ENCODE measurements around the gene ZNF622. TPM values are rescaled to one million over a fixed set of nuclear protein-coding genes. Genes with fewer than 3 reads are reported as not detected.

ZNF622 gene
- total and polyA plus RNA-seq, 7 donors = 22.8 to 40.8 (median 27.8) TPM

DNA sequence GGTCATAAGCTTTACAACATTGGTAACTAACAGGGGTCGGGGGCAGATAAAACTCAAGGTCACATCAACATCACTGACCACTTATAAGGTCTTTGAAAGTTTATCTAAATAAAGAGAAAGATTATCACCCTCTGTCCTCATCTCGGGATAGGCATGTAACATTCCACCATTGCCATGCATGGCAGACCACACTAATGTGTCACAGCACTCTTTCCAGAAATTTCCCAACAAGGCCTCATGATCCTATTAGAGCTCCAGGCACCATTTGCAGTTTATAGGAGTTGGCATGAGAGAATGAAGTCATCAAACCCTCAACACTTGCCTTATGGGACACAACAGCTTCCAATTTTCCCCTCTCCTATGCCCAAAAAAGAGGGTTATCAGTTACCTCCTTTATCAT, 31.9 kb upstream of the ZNF622 start:
- no peak for DNase-seq
- Histone ChIP-seq H3K36me3 (no peaks in the 10 kb centered on the region), H3K4me3 (no peak overlapping the region), H3K27ac (no peak overlapping the region), H3K4me1 (peaks cover 0 to 4% (median 2%) of the 10 kb centered on the region in 4 donors), H3K9me3 (peaks cover 0 to 5% (median under 1%) of the 10 kb centered on the region in 4 donors), H3K27me3 (no peaks in the 10 kb centered on the region)
- intact Hi-C loops (cut with DNase I) = no loop called here
- 88 to 93% methylated on average over 2 of the region's 2 CpGs for WGBS, 2 donors
- TF ChIP-seq POLR2AphosphoS5 (IDR thresholded peaks at IDR 0.05) = no peak
- TF ChIP-seq EP300 (IDR thresholded peaks at IDR 0.05) = no peak
- TF ChIP-seq, protein P1, sequence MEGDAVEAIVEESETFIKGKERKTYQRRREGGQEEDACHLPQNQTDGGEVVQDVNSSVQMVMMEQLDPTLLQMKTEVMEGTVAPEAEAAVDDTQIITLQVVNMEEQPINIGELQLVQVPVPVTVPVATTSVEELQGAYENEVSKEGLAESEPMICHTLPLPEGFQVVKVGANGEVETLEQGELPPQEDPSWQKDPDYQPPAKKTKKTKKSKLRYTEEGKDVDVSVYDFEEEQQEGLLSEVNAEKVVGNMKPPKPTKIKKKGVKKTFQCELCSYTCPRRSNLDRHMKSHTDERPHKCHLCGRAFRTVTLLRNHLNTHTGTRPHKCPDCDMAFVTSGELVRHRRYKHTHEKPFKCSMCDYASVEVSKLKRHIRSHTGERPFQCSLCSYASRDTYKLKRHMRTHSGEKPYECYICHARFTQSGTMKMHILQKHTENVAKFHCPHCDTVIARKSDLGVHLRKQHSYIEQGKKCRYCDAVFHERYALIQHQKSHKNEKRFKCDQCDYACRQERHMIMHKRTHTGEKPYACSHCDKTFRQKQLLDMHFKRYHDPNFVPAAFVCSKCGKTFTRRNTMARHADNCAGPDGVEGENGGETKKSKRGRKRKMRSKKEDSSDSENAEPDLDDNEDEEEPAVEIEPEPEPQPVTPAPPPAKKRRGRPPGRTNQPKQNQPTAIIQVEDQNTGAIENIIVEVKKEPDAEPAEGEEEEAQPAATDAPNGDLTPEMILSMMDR (IDR thresholded peaks at IDR 0.05) = no peak
- no peak for TF ChIP-seq POLR2A (IDR thresholded peaks at IDR 0.05)

DNA sequence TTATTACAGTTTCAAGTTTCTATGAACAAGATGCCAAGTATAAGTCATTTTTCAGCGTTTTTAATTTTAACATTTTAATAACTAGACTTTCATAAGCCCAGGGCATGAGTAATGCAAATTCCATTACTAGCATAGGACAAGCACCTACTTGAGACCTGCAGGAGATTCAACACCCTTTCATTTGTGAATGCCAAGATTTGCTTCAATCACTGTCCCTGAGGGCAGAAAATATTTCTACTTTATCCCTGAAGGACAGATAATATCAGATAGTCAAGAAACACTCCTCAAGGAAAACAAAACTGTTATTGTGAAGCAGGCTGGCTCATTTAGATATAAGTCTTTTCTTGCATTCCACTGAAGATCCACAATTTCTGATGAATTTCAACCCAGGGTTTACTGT, 27.7 kb upstream of the ZNF622 start:
- intact Hi-C loops (cut with DNase I) = loop anchor here (5.0 kb wide), 2 partner anchors 59 to 709 kb away; no protein-coding TSS in a partner anchor
- H3K4me3 ChIP-seq = no peak overlapping the region
- no peaks in the 10 kb centered on the region for H3K27me3 ChIP-seq
- no peak for TF ChIP-seq POLR2A (IDR thresholded peaks at IDR 0.05)
- TF ChIP-seq, protein P1 (IDR thresholded peaks at IDR 0.05) = no peak
- TF ChIP-seq POLR2AphosphoS5 (IDR thresholded peaks at IDR 0.05) = no peak
- no peak for TF ChIP-seq EP300 (IDR thresholded peaks at IDR 0.05)
- peak overlapping the region in 1 of 4 donors; percentile 27 for H3K27ac ChIP-seq
- no peaks in the 10 kb centered on the region for H3K36me3 ChIP-seq
- H3K9me3 ChIP-seq = peaks cover 0 to 5% (median under 1%) of the 10 kb centered on the region in 4 donors
- no peak for DNase-seq
- WGBS, 2 donors = 35 to 85% methylated on average over 1 of the region's 1 CpG
- H3K4me1 ChIP-seq = peaks cover 0 to 12% (median 8%) of the 10 kb centered on the region in 4 donors

DNA sequence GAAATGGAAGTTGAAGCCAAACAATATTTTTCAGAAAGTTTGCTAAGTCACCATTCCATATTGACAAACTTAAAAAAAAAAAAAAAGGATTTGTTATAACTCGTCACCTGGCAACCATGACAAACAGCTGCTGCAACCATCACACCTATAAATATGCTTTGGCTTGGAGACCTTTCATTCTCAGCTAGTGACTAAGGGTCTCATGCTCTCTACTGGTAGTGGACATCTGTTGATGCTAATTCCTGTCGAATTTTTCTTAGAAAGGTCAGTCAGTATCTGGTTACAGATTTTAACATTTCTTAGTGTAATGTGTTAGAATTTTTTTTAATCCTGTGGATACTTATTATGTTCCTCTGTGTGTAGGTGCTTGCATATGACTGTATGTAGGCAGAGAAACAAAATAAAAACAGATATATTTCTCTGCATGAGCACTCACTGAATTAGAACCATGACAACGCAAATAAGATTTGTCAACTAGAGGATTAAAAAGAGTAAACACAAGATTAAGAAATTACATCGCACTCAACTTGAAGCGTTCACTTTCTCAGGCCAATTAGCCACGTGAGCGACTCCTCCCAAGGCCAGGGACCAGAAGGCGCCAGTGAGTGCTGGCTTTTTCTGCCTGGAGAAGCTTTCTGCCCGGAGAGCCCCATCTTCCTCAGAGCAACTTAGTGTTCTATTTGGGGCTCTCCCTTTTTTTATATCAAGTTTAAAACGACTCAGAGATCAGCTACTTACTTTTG, 27.0 kb upstream of the ZNF622 start:
- intact Hi-C loops (cut with DNase I) = loop anchor here (5.0 kb wide), 2 partner anchors 60 to 710 kb away; no protein-coding TSS in a partner anchor
- peaks cover 0 to 5% (median under 1%) of the 10 kb centered on the region in 4 donors for H3K9me3 ChIP-seq
- peak overlapping the region in 1 of 4 donors; percentile 27 for H3K27ac ChIP-seq
- TF ChIP-seq POLR2AphosphoS5 (IDR thresholded peaks at IDR 0.05) = no peak
- TF ChIP-seq POLR2A (IDR thresholded peaks at IDR 0.05) = no peak
- TF ChIP-seq, protein P1 (IDR thresholded peaks at IDR 0.05) = no peak
- no peak for TF ChIP-seq EP300 (IDR thresholded peaks at IDR 0.05)
- no peaks in the 10 kb centered on the region for H3K36me3 ChIP-seq
- H3K4me1 ChIP-seq = peaks cover 0 to 12% (median 8%) of the 10 kb centered on the region in 4 donors
- no peak overlapping the region for H3K4me3 ChIP-seq
- H3K27me3 ChIP-seq = no peaks in the 10 kb centered on the region
- no peak for DNase-seq
- WGBS, 2 donors = 14 to 57% methylated on average over 10 of the region's 10 CpGs

DNA sequence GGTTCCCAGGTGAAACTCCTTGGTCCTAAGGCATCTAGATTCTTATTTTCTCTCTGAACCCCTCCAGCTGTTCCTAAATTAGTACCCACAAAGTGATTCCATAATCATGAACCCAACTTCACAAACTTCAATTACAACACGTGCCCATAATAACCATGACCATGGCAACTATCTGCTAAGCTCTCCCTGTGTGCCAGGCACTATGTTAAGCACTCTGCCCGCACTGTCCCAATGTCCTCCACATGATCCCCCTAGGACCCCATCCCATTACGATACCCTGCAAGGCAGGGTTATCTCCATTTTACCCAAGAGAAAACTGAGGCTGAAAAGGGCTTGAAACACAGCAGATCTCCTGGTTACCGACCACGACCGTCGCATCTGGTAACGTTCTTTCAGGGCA, 25.3 kb upstream of the ZNF622 start:
- intact Hi-C loops (cut with DNase I) = loop anchor here (5.0 kb wide), 2 partner anchors 61 to 711 kb away; no protein-coding TSS in a partner anchor
- H3K27me3 ChIP-seq = no peaks in the 10 kb centered on the region
- no peaks in the 10 kb centered on the region for H3K36me3 ChIP-seq
- no peak overlapping the region for H3K4me3 ChIP-seq
- H3K4me1 ChIP-seq = peaks cover 0 to 12% (median 8%) of the 10 kb centered on the region in 4 donors
- no peak for DNase-seq
- no peak overlapping the region for H3K27ac ChIP-seq
- peaks cover 0 to 5% (median 0%) of the 10 kb centered on the region in 4 donors for H3K9me3 ChIP-seq
- TF ChIP-seq POLR2A (IDR thresholded peaks at IDR 0.05) (no peak), POLR2AphosphoS5 (IDR thresholded peaks at IDR 0.05) (no peak)
- TF ChIP-seq, protein P1 (IDR thresholded peaks at IDR 0.05) = no peak
- 93 to 95% methylated on average over 8 of the region's 8 CpGs for WGBS, 2 donors

All from sigmoid colon (tissue), 7 donors.